Liver (tissue), 9 donors: ENCODE results near the gene SH2D6. TPM values are rescaled to one million over a fixed set of nuclear protein-coding genes. Genes with fewer than 3 reads are reported as not detected.

ENCODE experiments used
- DNase-seq: peaks from one replicate; pipeline ENCODE4 v3.0.0-alpha.2; 2017; ENCODE audit warnings: low spot score
- H3K27ac ChIP-seq, 2 donors: one replicate each; pipeline ENCODE4 v1.7.0; 2013; ENCODE audit warnings: inconsistent platforms in 2 of 2, low read length in 2 of 2, control low read depth in 1 of 2, low read depth in 1 of 2, mild to moderate bottlenecking in 1 of 2
- H3K27me3 ChIP-seq, 4 donors: one replicate each; pipeline versions ENCODE4 v1.6.1 to v1.7.0; 2013; ENCODE audit warnings: low read length in 3 of 4, inconsistent platforms in 1 of 4, mild to moderate bottlenecking in 1 of 4, moderate library complexity in 1 of 4; ENCODE audit not compliant: control insufficient read depth in 4 of 4, insufficient read depth in 4 of 4
- H3K36me3 ChIP-seq, 4 donors: one replicate each; pipeline versions ENCODE4 v1.6.1 to v1.7.0; 2013; ENCODE audit warnings: low read length in 3 of 4, mild to moderate bottlenecking in 3 of 4, low read depth in 1 of 4, moderate library complexity in 1 of 4; ENCODE audit not compliant: control insufficient read depth in 4 of 4, insufficient read depth in 3 of 4
- H3K4me1 ChIP-seq, 4 donors: one replicate each; pipeline versions ENCODE4 v1.6.1 to v1.7.0; 2013; ENCODE audit warnings: low read length in 3 of 4, mild to moderate bottlenecking in 3 of 4, moderate library complexity in 1 of 4; ENCODE audit not compliant: control insufficient read depth in 4 of 4, insufficient read depth in 4 of 4
- H3K4me3 ChIP-seq, 3 donors: one replicate each; pipeline versions ENCODE4 v1.6.1 to v1.7.0; 2013; ENCODE audit warnings: low read length in 3 of 3, control low read depth in 1 of 3, low read depth in 1 of 3, mild to moderate bottlenecking in 1 of 3
- H3K9ac ChIP-seq, 2 donors: one replicate each; pipeline ENCODE4 v1.7.0; 2013; ENCODE audit warnings: low read length in 2 of 2, mild to moderate bottlenecking in 2 of 2, moderate library complexity in 2 of 2, control low read depth in 1 of 2, low read depth in 1 of 2
- H3K9me3 ChIP-seq, 4 donors: one replicate each; pipeline versions ENCODE4 v1.6.1 to v1.7.0; 2013; ENCODE audit warnings: low read length in 3 of 4; ENCODE audit not compliant: control insufficient read depth in 4 of 4
- EGR1 ChIP-seq, 2 donors: IDR thresholded peaks; 2 replicates each; pipeline ENCODE4 v1.6.1; 2016 to 2018; ENCODE audit warnings: antibody characterized with exemption in 2 of 2, low read depth in 2 of 2
- FOXA1 ChIP-seq: IDR thresholded peaks from 2 replicates; pipeline ENCODE4 v1.6.1; 2016; ENCODE audit warnings: antibody characterized with exemption
- FOXA2 ChIP-seq: IDR thresholded peaks from 2 replicates; pipeline ENCODE4 v1.6.1; 2016; ENCODE audit warnings: antibody characterized with exemption
- GABPA ChIP-seq, 2 donors: IDR thresholded peaks in 1 of 2; conservative IDR thresholded peaks in 1 of 2; 2 replicates each; pipeline ENCODE4 v1.6.1; 2016; ENCODE audit warnings: antibody characterized with exemption in 2 of 2, mild to moderate bottlenecking in 1 of 2, moderate library complexity in 1 of 2
- HNF4A ChIP-seq, 2 donors: conservative IDR thresholded peaks; 2 replicates each; pipeline ENCODE4 v1.6.1; 2016; ENCODE audit warnings: antibody characterized with exemption in 2 of 2, mild to moderate bottlenecking in 2 of 2
- HNF4G ChIP-seq: IDR thresholded peaks from 2 replicates; pipeline ENCODE4 v1.6.1; 2016; ENCODE audit warnings: antibody characterized with exemption
- JUND ChIP-seq, 2 donors: IDR thresholded peaks; 2 replicates each; pipeline ENCODE4 v1.6.1; 2016; ENCODE audit warnings: antibody characterized with exemption in 2 of 2
- NR2F2 ChIP-seq: IDR thresholded peaks from 2 replicates; pipeline ENCODE4 v1.6.1; 2016; ENCODE audit warnings: antibody characterized with exemption
- RAD21 ChIP-seq, 2 donors: IDR thresholded peaks; 2 replicates each; pipeline ENCODE4 v1.6.1; 2016; ENCODE audit warnings: antibody characterized with exemption in 2 of 2, mild to moderate bottlenecking in 2 of 2
- RXRA ChIP-seq, 2 donors: IDR thresholded peaks; 2 replicates each; pipeline ENCODE4 v1.6.1; 2017 to 2018; ENCODE audit warnings: antibody characterized with exemption in 2 of 2, mild to moderate bottlenecking in 1 of 2
- SP1 ChIP-seq: IDR thresholded peaks from 2 replicates; pipeline ENCODE4 v1.6.1; 2018; ENCODE audit warnings: antibody characterized with exemption, mild to moderate bottlenecking
- TAF1 ChIP-seq: conservative IDR thresholded peaks from 2 replicates; pipeline ENCODE4 v1.6.1; 2016; ENCODE audit warnings: antibody characterized with exemption, mild to moderate bottlenecking
- YY1 ChIP-seq: IDR thresholded peaks from 2 replicates; pipeline ENCODE4 v1.6.1; 2016; ENCODE audit warnings: antibody characterized with exemption, mild to moderate bottlenecking
- WGBS: extraction: QIAGEN DNeasy Blood & Tissue Kit; methylation state at CpG from one replicate; pipeline ENCODE4 v1.1.7; 2013; 5-methylcytosine and 5-hydroxymethylcytosine counted together
- polyA plus RNA-seq, 2 donors: library from polyadenylated mRNA; stranded (reverse) in 1 of 2; unstranded in 1 of 2; fragments of 200-250 nt in 1 of 2; fragments of >200 nt in 1 of 2; fragmentation: Nextera tagmentation in 1 of 2; extraction: Ambion mirVana in 1 of 2; gene quantifications; one replicate each; pipeline versions ENCODE4 v1.2.1 to v1.2.3, GENCODE V29; 2013 to 2015
- total RNA-seq, 2 donors: library from RNA; depleted of rRNA; stranded (reverse); fragments of >200 nt; gene quantifications; one replicate each; pipeline ENCODE4 v1.2.3, GENCODE V29; 2014
- TF ChIP-seq, protein P1 (sequence below): IDR thresholded peaks from 2 replicates; pipeline ENCODE4 v1.6.1; 2016; ENCODE audit warnings: antibody characterized with exemption, mild to moderate bottlenecking
- TF ChIP-seq, protein P2 (sequence below): IDR thresholded peaks from 2 replicates; pipeline ENCODE4 v1.6.1; 2016; ENCODE audit warnings: antibody characterized with exemption
- TF ChIP-seq, protein P3 (sequence below): IDR thresholded peaks from 2 replicates; pipeline ENCODE4 v1.6.1; 2016; ENCODE audit warnings: antibody characterized with exemption
- TF ChIP-seq, protein P4 (sequence below): fragments of 150-350 bp; IDR thresholded peaks from 2 replicates; pipeline ENCODE4 v1.5.1; 2017; ENCODE audit warnings: improper control_type of control experiment, low read depth, low read length; ENCODE audit not compliant: missing input control
- TF ChIP-seq, protein P5 (sequence below): IDR thresholded peaks from 2 replicates; pipeline ENCODE4 v1.6.1; 2016; ENCODE audit warnings: antibody characterized with exemption
- donor health status: healthy.
- donor health status: healthy.
- donor health status: healthy.
- donor health status: healthy.
- donor health status: healthy.

SH2D6 gene
- total and polyA plus RNA-seq, 4 donors: 0.28 to 0.92 (median 0.39) TPM; not detected in 1

DNA sequence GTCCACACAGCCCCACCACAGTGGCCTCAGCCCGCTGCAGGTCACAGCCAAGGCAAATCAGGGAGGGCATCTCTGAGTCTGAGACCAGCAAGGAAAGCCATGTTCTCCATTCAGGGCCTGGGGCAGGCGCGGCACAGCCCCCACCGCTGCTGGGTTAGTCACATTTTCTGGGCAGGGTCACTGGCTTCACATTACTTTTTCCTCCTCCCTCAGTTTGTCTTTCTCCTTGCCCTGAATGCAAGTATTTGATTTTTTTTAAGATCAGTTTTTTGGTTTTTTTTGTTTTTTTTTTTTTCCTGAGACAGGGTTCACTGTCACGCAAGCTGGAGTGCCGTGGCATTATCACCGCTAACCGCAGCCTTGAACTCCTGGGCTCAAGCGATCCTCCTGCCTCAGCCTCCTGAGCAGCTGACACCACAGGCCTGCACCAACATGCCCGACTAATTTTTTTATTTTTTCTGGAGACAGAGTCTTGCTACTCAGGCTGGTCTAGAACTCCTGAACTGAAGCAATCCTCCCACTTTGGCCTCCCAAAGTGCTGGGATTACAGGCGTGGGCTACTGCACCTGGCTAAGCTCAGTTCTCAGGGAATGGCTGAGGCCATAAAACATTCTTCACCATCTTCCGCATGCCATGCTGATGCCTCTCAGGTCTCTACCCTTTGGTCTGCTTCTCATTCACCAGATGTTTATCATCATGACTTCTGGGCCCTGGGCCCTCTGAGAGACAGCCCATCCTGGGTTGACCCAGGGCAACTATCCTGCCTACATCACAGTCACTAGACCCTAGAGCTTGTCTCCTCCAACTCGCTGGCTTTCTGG is 7.7 kb upstream of the SH2D6 start:
- H3K36me3 ChIP-seq: no peaks in the 10 kb centered on the region
- H3K4me3 ChIP-seq: no peak overlapping the region
- DNase-seq: no peak
- WGBS: 88% methylated on average over 13 of the region's 13 CpGs
- H3K4me1 ChIP-seq: peaks cover 0 to 14% (median 6%) of the 10 kb centered on the region in 4 donors
- H3K27me3 ChIP-seq: no peaks in the 10 kb centered on the region
- no peak overlapping the region for H3K27ac ChIP-seq
- H3K9me3 ChIP-seq: no peaks in the 10 kb centered on the region
- H3K9ac ChIP-seq: no peak overlapping the region
- TF ChIP-seq SP1 (no peak), FOXA2 (no peak), HNF4G (no peak), TAF1 (no peak), JUND (IDR thresholded peaks at IDR 0.05) (no peak), YY1 (no peak), FOXA1 (no peak), GABPA (IDR thresholded peaks at IDR 0.05 in 1 of 2, conservative IDR thresholded peaks at IDR 0.05 in 1 of 2) (no peak), NR2F2 (no peak), RXRA (IDR thresholded peaks at IDR 0.05) (no peak)
- TF ChIP-seq, protein P1, sequence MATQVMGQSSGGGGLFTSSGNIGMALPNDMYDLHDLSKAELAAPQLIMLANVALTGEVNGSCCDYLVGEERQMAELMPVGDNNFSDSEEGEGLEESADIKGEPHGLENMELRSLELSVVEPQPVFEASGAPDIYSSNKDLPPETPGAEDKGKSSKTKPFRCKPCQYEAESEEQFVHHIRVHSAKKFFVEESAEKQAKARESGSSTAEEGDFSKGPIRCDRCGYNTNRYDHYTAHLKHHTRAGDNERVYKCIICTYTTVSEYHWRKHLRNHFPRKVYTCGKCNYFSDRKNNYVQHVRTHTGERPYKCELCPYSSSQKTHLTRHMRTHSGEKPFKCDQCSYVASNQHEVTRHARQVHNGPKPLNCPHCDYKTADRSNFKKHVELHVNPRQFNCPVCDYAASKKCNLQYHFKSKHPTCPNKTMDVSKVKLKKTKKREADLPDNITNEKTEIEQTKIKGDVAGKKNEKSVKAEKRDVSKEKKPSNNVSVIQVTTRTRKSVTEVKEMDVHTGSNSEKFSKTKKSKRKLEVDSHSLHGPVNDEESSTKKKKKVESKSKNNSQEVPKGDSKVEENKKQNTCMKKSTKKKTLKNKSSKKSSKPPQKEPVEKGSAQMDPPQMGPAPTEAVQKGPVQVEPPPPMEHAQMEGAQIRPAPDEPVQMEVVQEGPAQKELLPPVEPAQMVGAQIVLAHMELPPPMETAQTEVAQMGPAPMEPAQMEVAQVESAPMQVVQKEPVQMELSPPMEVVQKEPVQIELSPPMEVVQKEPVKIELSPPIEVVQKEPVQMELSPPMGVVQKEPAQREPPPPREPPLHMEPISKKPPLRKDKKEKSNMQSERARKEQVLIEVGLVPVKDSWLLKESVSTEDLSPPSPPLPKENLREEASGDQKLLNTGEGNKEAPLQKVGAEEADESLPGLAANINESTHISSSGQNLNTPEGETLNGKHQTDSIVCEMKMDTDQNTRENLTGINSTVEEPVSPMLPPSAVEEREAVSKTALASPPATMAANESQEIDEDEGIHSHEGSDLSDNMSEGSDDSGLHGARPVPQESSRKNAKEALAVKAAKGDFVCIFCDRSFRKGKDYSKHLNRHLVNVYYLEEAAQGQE: no peak
- TF ChIP-seq, protein P2, sequence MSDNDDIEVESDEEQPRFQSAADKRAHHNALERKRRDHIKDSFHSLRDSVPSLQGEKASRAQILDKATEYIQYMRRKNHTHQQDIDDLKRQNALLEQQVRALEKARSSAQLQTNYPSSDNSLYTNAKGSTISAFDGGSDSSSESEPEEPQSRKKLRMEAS: no peak
- TF ChIP-seq, protein P3, sequence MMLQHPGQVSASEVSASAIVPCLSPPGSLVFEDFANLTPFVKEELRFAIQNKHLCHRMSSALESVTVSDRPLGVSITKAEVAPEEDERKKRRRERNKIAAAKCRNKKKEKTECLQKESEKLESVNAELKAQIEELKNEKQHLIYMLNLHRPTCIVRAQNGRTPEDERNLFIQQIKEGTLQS: no peak

DNA sequence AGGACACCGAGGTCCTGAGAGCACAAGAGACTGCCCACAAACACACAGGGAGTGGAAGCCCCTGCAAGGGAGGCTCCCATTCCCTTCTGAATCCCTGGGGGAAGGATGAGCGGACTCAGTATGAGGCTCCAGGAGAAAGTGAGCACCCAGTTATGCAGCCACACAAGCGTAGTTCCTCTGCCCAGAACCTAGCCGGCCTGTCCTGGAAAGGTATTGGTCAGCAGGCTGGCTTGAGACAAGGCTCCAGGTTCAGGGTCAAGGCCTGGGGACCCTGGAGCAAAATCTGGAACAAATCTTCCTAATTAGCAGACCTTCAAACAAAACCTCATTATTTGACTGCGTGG is 7.1 kb upstream of the SH2D6 start:
- peaks cover 0 to 10% (median 6%) of the 10 kb centered on the region in 4 donors for H3K4me1 ChIP-seq
- TF ChIP-seq HNF4A (conservative IDR thresholded peaks at IDR 0.05) (no peak), YY1 (no peak), GABPA (IDR thresholded peaks at IDR 0.05 in 1 of 2, conservative IDR thresholded peaks at IDR 0.05 in 1 of 2) (no peak), JUND (IDR thresholded peaks at IDR 0.05) (no peak), RXRA (IDR thresholded peaks at IDR 0.05) (no peak), HNF4G (no peak), TAF1 (no peak), RAD21 (IDR thresholded peaks at IDR 0.05) (no peak), EGR1 (IDR thresholded peaks at IDR 0.05; ENCODE audit: low read depth in 2 of 2) (no peak), SP1 (no peak), FOXA2 (no peak), NR2F2 (no peak), FOXA1 (no peak)
- TF ChIP-seq, protein P1: no peak
- TF ChIP-seq, protein P3: no peak
- TF ChIP-seq, protein P4, sequence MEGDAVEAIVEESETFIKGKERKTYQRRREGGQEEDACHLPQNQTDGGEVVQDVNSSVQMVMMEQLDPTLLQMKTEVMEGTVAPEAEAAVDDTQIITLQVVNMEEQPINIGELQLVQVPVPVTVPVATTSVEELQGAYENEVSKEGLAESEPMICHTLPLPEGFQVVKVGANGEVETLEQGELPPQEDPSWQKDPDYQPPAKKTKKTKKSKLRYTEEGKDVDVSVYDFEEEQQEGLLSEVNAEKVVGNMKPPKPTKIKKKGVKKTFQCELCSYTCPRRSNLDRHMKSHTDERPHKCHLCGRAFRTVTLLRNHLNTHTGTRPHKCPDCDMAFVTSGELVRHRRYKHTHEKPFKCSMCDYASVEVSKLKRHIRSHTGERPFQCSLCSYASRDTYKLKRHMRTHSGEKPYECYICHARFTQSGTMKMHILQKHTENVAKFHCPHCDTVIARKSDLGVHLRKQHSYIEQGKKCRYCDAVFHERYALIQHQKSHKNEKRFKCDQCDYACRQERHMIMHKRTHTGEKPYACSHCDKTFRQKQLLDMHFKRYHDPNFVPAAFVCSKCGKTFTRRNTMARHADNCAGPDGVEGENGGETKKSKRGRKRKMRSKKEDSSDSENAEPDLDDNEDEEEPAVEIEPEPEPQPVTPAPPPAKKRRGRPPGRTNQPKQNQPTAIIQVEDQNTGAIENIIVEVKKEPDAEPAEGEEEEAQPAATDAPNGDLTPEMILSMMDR: no peak
- TF ChIP-seq, protein P5, sequence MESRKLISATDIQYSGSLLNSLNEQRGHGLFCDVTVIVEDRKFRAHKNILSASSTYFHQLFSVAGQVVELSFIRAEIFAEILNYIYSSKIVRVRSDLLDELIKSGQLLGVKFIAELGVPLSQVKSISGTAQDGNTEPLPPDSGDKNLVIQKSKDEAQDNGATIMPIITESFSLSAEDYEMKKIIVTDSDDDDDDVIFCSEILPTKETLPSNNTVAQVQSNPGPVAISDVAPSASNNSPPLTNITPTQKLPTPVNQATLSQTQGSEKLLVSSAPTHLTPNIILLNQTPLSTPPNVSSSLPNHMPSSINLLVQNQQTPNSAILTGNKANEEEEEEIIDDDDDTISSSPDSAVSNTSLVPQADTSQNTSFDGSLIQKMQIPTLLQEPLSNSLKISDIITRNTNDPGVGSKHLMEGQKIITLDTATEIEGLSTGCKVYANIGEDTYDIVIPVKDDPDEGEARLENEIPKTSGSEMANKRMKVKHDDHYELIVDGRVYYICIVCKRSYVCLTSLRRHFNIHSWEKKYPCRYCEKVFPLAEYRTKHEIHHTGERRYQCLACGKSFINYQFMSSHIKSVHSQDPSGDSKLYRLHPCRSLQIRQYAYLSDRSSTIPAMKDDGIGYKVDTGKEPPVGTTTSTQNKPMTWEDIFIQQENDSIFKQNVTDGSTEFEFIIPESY: no peak
- TF ChIP-seq, protein P2: no peak
- 96% methylated on average over 5 of the region's 5 CpGs for WGBS

More for the DNA sequence above, 7.1 kb upstream of the SH2D6 start:
- Histone ChIP-seq H3K36me3 (no peaks in the 10 kb centered on the region), H3K9ac (no peak overlapping the region), H3K9me3 (no peaks in the 10 kb centered on the region), H3K27ac (no peak overlapping the region), H3K4me3 (no peak overlapping the region), H3K27me3 (no peaks in the 10 kb centered on the region)
- DNase-seq: no peak
